CD1c-positive myeloid dendritic cell (primary cell): ENCODE measurements around the gene TIMM10B.

Experiments used
- DNase-seq: peaks from one replicate; pipeline ENCODE4 v3.0.0-alpha.2; 2016; ENCODE audit errors: extremely low spot score

Gene TIMM10B

GRCh38 chr11:6481012-6481923 is at the start of gene TIMM10B, which contains the start of gene ARFIP2:
Gene TIMM10B (plus strand): TSS chr11:6481501. CDS start chr11:6481517, 16 bp downstream.
Gene ARFIP2 (minus strand): TSS chr11:6481331. CDS start chr11:6480421, 910 bp downstream.
- peak; percentile 99 for DNase-seq

- no peak for DNase-seq
Measured at GRCh38 chr11:6431861-6432260, 49.4 kb upstream of the TIMM10B start.

- no peak for DNase-seq
Measured at GRCh38 chr11:6433998-6434660, 47.2 kb upstream of the TIMM10B start.

GRCh38 chr11:6437423-6437822 is 43.9 kb upstream of the TIMM10B start:
- no peak for DNase-seq

GRCh38 chr11:6437993-6438392 is 43.3 kb upstream of the TIMM10B start:
- peak; percentile 66 for DNase-seq

- peak; percentile 69 for DNase-seq
Measured at GRCh38 chr11:6438979-6439571, 42.2 kb upstream of the TIMM10B start.

- DNase-seq = no peak
Measured at GRCh38 chr11:6440906-6441358, 40.4 kb upstream of the TIMM10B start, which contains the start of gene HPX. Gene HPX (minus strand): TSS chr11:6440987. CDS start chr11:6440963, 24 bp downstream.

- DNase-seq = no peak
Measured at GRCh38 chr11:6442441-6442840, 38.9 kb upstream of the TIMM10B start.

- peak; percentile 65 for DNase-seq
Measured at GRCh38 chr11:6443269-6444003, 37.9 kb upstream of the TIMM10B start.

- no peak for DNase-seq
Measured at GRCh38 chr11:6448574-6448973, 32.7 kb upstream of the TIMM10B start.

- no peak for DNase-seq
Measured at GRCh38 chr11:6452219-6452618, 29.1 kb upstream of the TIMM10B start.

- no peak for DNase-seq
Measured at GRCh38 chr11:6453152-6453551, 28.1 kb upstream of the TIMM10B start.

- DNase-seq = no peak
Measured at GRCh38 chr11:6455070-6455469, 26.2 kb upstream of the TIMM10B start.

GRCh38 chr11:6456361-6457073 is 24.8 kb upstream of the TIMM10B start:
- no peak for DNase-seq

- DNase-seq = no peak
Measured at GRCh38 chr11:6457581-6458320, 23.6 kb upstream of the TIMM10B start.

GRCh38 chr11:6458352-6459098 is 22.8 kb upstream of the TIMM10B start:
- no peak for DNase-seq

- no peak for DNase-seq
Measured at GRCh38 chr11:6459099-6459450, 22.2 kb upstream of the TIMM10B start.

- DNase-seq = peak; percentile 66
Measured at GRCh38 chr11:6468712-6469495, 12.4 kb upstream of the TIMM10B start.

GRCh38 chr11:6469599-6469998 is 11.7 kb upstream of the TIMM10B start:
- no peak for DNase-seq
